Suprapubic skin (tissue), 4 donors: ENCODE measurements around the gene EPN2. TPM values are rescaled to one million over a fixed set of nuclear protein-coding genes. Genes with fewer than 3 reads are reported as not detected.

Experiments
- DNase-seq, 2 donors: peaks; one replicate each; pipeline ENCODE4 v3.0.0-alpha.2; 2019; ENCODE audit warnings: low spot score in 2 of 2
- H3K27ac ChIP-seq: fragments of 200-600 bp; sonication (generic); one replicate; pipeline ENCODE4 v1.5.1; 2019
- H3K27me3 ChIP-seq: fragments of 200-600 bp; sonication (generic); one replicate; pipeline ENCODE4 v1.5.1; 2019
- H3K36me3 ChIP-seq: fragments of 200-600 bp; sonication (generic); one replicate; pipeline ENCODE4 v1.5.1; 2019
- H3K4me1 ChIP-seq: fragments of 200-600 bp; sonication (generic); one replicate; pipeline ENCODE4 v1.5.1; 2019
- H3K4me3 ChIP-seq: fragments of 200-600 bp; sonication (generic); one replicate; pipeline ENCODE4 v1.5.1; 2019; ENCODE audit warnings: mild to moderate bottlenecking
- H3K9me3 ChIP-seq: fragments of 200-600 bp; sonication (generic); one replicate; pipeline ENCODE4 v1.5.1; 2019
- EP300 ChIP-seq: sonication (generic); formaldehyde crosslinking; IDR thresholded peaks from one replicate; pipeline ENCODE4 v1.6.1; 2017; ENCODE audit warnings: antibody characterized with exemption
- POLR2A ChIP-seq, 2 donors: fragments of 450-650 bp; IDR thresholded peaks; one replicate each; pipeline ENCODE4 v1.6.1; 2017; ENCODE audit warnings: antibody characterized with exemption in 2 of 2, mild to moderate bottlenecking in 2 of 2, moderate library complexity in 2 of 2
- POLR2AphosphoS5 ChIP-seq, 3 donors: sonication (generic); formaldehyde crosslinking; IDR thresholded peaks; one replicate each; pipeline ENCODE4 v1.6.1; 2017; ENCODE audit warnings: antibody characterized with exemption in 3 of 3
- WGBS: methylation state at CpG from one replicate; pipeline ENCODE4 v1.1.5; 2018; 5-methylcytosine and 5-hydroxymethylcytosine counted together
- total RNA-seq, 4 donors: library from RNA; depleted of rRNA; stranded (reverse); fragments of >200 nt; gene quantifications; one replicate each; pipeline ENCODE4 v1.1.0, GENCODE V29; 2016
- TF ChIP-seq, protein P1 (sequence below), 2 donors: fragments of 200-600 bp in 1 of 2; fragments of 450-650 bp in 1 of 2; sonication (generic) in 1 of 2; IDR thresholded peaks; one replicate each; pipeline ENCODE4 v1.5.1; 2016 to 2019; ENCODE audit warnings: antibody characterized with exemption in 2 of 2, mild to moderate bottlenecking in 1 of 2, moderate library complexity in 1 of 2

The EPN2 gene
- total RNA-seq, 4 donors from 2014 or later: 95.9 to 276 (median 131) TPM

DNA sequence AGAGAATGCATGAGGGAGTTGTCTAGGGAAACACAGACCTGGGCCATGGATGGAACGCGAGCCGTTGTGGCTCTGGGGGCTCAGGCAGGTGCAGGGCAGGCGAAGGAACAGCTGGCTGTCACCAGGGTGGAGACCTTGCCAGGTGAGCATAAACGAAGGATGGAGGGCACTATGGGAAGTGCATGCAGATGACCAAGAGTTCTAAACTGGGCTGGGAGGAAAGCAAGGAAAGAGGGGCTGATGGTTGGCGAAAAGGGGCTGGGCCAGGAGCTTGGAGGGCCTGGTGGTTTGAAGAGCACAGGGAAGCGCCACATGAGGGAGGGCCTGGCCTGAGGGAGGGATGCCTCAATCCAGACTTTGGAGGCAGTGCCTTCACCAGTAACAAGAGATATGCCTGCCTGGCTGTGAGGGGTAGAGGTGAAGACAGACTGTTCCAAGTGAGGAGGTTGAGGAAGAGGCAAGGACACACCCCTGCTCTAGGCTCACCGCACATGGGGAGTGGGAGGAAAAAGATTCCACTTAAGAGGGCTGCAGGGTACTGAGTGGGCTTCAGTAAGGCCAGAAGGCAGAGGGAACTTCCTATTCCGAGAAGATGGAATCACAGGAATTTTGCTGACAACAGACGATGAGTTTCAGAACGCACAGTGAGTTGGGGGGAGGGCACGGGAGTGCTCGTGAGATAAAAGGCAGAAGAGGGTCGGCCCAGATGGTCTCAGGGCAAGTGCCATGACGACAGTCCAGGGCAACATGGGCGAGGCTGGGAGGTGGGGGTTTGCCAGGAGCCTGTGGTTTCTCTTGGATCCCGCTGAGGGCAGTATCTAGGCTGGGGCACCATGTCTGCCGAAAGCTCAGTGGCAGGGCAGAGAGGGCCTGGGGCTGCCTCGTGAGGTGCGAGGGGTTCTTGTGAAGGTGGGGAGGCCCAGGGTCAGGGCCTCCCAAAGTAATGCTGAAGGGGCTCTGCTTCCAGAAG lies 104.8 kb downstream of the EPN2 start:
- H3K27me3 ChIP-seq: no peaks in the 10 kb centered on the region
- TF ChIP-seq POLR2AphosphoS5 (IDR thresholded peaks at IDR 0.05) (no peak), EP300 (no peak), POLR2A (IDR thresholded peaks at IDR 0.05) (no peak)
- TF ChIP-seq, protein P1, sequence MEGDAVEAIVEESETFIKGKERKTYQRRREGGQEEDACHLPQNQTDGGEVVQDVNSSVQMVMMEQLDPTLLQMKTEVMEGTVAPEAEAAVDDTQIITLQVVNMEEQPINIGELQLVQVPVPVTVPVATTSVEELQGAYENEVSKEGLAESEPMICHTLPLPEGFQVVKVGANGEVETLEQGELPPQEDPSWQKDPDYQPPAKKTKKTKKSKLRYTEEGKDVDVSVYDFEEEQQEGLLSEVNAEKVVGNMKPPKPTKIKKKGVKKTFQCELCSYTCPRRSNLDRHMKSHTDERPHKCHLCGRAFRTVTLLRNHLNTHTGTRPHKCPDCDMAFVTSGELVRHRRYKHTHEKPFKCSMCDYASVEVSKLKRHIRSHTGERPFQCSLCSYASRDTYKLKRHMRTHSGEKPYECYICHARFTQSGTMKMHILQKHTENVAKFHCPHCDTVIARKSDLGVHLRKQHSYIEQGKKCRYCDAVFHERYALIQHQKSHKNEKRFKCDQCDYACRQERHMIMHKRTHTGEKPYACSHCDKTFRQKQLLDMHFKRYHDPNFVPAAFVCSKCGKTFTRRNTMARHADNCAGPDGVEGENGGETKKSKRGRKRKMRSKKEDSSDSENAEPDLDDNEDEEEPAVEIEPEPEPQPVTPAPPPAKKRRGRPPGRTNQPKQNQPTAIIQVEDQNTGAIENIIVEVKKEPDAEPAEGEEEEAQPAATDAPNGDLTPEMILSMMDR (IDR thresholded peaks at IDR 0.05): no peak
- peak overlapping the region; percentile 49 for H3K27ac ChIP-seq
- no peak overlapping the region for H3K4me3 ChIP-seq
- peaks cover 74% of the 10 kb centered on the region for H3K4me1 ChIP-seq
- H3K36me3 ChIP-seq: no peaks in the 10 kb centered on the region
- no peaks in the 10 kb centered on the region for H3K9me3 ChIP-seq
- DNase-seq: peak in 1 of 2 donors; percentile 75
- WGBS: 46% methylated on average over 20 of the region's 20 CpGs

DNA sequence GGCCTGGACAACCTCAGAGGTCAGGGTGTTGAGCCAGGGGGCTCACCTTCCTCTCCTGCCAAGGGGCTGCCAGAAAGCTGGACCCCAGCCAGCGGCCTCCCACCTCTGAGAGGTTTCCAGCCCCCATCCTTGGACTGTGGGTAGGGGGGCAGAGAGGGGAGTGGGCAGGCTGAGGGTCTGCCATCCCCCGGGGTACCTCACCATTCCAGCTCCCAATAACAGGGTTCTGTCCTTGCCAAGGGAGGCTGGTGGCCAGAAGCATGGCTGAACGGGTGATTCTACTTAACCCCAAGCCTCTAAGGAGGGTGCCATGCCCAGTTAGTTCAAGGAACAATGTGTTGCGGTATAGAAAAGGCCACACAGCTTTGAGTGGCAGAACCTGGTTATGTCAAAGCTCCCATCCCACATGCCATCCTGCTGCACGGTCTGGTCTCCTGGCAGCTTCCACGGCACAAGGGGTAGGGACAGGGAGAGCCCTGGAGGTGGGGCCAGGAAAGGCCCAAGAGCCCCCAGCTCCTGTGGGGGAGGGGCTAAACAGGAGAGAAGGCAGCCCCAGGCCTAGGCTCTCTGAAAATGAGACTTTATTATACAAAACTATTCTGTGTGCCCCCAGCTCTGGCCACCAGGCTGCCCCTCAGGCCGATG lies 105.6 kb downstream of the EPN2 start:
- H3K36me3 ChIP-seq: no peaks in the 10 kb centered on the region
- WGBS: 49% methylated on average over 5 of the region's 7 CpGs
- DNase-seq: peak in 1 of 2 donors; percentile 71
- H3K4me3 ChIP-seq: no peak overlapping the region
- no peaks in the 10 kb centered on the region for H3K9me3 ChIP-seq
- H3K27ac ChIP-seq: peak overlapping the region; percentile 49
- peaks cover 74% of the 10 kb centered on the region for H3K4me1 ChIP-seq
- H3K27me3 ChIP-seq: no peaks in the 10 kb centered on the region
- TF ChIP-seq POLR2A (IDR thresholded peaks at IDR 0.05) (no peak), EP300 (no peak), POLR2AphosphoS5 (IDR thresholded peaks at IDR 0.05) (no peak)
- TF ChIP-seq, protein P1 (IDR thresholded peaks at IDR 0.05): no peak

DNA sequence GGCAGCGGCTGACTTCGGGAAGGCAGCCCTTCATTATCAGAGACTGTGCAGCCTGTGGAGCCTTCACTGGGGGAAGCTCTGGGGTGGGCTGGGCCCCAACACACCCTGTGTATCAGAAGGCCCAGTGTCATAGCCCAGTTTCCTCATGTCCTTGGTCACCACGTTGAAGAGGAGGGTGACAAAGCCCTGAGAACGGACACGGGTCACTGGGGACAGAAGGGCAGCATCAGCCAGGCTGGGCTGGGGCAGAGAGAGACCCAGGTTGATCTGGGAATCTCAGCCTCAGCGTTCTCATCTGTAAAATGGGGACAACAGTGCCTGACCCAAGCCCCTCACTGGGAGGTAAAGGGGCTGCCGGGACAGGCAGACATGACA lies 106.1 kb downstream of the EPN2 start:
- Histone ChIP-seq H3K9me3 (no peaks in the 10 kb centered on the region), H3K4me3 (no peak overlapping the region), H3K36me3 (no peaks in the 10 kb centered on the region), H3K4me1 (peaks cover 74% of the 10 kb centered on the region), H3K27ac (no peak overlapping the region), H3K27me3 (no peaks in the 10 kb centered on the region)
- TF ChIP-seq POLR2AphosphoS5 (IDR thresholded peaks at IDR 0.05) (no peak), EP300 (no peak), POLR2A (IDR thresholded peaks at IDR 0.05) (no peak)
- TF ChIP-seq, protein P1 (IDR thresholded peaks at IDR 0.05): no peak
- 82% methylated on average over 5 of the region's 7 CpGs for WGBS
- DNase-seq: peak in 1 of 2 donors; percentile 63

DNA sequence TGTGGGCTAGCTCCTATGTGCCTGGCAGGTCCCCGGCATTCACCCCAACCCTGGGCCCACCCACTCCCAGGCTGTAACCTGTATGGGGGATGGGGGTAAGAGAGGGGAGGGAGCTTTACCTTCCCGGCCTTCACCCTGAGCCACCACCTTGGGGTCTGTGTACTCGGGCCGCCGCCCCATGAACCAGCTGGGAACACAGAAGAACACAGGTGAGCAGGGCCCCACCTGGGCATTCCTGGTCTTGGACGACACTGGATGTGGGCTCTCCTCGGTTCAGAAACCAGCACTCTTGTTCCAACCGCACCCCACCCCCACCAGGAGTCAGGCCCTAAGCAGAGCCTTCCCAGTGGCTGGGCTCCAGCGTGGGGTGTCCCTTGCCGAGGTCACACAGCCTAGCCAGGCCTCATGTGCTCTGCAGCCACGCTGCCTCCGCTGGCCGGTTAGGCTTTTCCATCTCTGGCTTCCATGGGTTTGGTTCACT lies 106.5 kb downstream of the EPN2 start:
- no peaks in the 10 kb centered on the region for H3K36me3 ChIP-seq
- no peak for TF ChIP-seq POLR2AphosphoS5 (IDR thresholded peaks at IDR 0.05)
- no peak for TF ChIP-seq EP300
- TF ChIP-seq, protein P1 (IDR thresholded peaks at IDR 0.05): no peak
- no peak for TF ChIP-seq POLR2A (IDR thresholded peaks at IDR 0.05)
- no peaks in the 10 kb centered on the region for H3K9me3 ChIP-seq
- WGBS: 82% methylated on average over 12 of the region's 13 CpGs
- no peak overlapping the region for H3K4me3 ChIP-seq
- DNase-seq: peak in 1 of 2 donors; percentile 79
- H3K27ac ChIP-seq: no peak overlapping the region
- H3K4me1 ChIP-seq: peaks cover 72% of the 10 kb centered on the region
- H3K27me3 ChIP-seq: no peaks in the 10 kb centered on the region
